GM19025 (cell line): ENCODE measurements around the gene FTO.
"Not testable (repeated sequence)": the region's sequence is repeated elsewhere in the genome, so short reads cannot be mapped to it uniquely, and the experiment has no call there.

Experiments used
- ATAC-seq: cut with Tn5 transposase; IDR thresholded peaks from one replicate; pipeline ENCODE4 v1.9.1; 2021; ENCODE audit warnings: mild to moderate bottlenecking, low read depth, moderate library complexity; ENCODE audit not compliant: unreplicated experiment

Gene FTO

DNA sequence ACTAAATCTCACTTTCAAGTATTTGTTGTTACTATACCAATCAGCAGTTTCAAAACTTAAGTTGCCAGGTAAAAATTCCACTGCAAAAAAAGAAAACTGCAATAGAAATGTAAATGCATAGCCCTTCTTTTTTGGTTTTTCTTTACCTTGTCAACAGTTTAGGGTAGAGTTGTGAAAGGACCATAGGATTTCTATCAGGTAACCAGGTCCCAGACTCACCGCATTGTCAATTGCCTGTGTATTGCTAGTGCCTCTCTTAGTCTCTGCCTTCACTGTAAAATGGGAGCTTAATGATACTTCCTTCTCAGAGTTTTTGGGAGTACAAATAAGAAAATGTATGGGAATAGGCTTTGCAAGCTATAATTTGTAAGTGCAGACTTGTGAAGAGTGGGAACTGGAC lies 145.0 kb downstream of the FTO start:
- no peak for ATAC-seq

DNA sequence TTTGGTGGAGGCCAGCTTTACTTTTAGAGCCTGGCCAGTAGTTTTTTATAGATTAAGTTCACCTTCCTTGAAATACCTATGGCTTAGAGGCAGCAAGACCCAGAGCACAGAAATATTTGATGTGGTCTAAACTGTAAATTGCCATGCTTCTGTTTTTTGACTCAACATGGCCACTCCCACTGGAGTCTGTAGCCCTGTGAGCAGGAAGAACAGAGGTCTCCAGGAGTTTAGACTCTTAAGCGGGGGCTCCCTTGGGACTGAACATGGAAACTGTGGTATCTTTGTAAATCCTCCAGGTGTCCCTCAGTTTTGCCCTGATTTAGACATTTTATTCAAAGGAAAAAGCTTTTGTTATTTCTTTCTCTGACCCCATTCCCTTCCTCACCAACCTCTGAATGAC lies 145.6 kb downstream of the FTO start:
- no peak for ATAC-seq

DNA sequence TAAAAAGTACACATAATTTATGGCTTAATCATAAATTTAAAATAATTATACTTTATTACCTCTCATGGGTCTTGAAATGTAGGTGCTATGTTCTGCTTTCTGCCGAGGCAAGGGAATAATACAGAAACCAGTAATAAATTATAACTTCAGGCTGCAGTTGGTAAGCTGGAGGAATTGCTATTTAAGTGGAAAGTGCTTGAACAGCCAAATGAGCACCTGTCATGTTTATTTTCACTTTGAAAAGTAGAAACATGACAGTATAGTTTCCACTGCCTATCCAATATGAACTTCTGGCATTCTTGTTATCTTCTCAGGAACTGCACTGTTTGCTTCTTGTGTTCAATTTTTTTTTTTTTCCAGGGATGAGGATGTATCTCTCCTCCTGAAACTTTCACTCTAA lies 146.0 kb downstream of the FTO start:
- no peak for ATAC-seq

DNA sequence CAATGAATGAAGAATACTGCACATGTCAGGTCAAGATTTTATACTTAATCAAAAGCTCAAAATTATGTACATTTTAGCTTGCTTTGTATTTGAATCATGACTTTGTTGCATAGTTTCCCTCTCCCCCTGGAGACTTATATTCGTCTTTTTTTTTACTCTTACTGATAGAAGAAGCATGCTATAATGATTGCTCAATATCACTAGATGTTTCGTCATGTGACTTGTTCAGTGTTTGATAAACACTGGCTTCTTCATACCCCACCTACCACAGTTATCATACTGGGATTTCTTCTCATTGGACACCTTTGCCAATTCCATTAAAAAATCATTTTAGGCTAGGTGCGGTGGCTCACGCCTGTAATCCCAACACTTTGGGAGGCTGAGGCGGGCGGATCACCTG lies 148.7 kb downstream of the FTO start:
- no peak for ATAC-seq

DNA sequence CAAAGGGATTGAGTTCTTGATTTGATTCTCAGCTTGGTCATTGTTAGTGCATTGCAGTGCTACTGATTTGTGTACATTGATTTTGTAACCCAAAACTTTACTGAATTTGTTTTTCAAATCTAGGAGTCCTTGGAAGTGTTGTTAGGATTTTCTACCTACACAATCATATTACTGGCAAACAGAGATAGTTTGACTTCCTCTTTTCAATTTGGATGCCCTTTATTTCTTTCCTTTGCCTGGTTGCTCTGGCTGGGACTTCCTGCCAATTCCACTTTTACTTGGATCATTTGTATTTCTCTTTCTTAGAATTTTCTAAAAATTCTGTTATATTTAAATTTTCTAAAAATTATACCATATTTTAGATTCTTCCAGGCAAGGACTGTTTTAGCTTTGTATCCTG lies 151.1 kb downstream of the FTO start:
- no peak for ATAC-seq

DNA sequence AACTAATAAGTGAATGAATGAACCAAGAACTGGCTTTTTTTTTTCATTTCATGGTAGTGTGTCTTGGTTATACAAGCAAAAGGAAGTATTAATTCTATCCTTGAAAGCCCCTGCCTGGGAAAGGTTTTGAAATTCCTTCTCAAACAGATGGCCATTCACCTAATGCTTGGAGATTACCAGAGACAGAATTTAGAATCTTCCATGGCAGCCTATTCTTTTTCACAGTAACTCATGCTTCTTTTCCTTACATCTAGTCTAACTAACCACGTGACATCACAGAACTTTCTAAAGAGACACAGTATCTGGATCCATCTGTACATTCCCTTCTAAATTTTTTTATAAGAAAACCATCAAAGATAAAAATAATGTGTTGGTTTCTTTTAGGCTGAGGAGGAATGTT lies 151.6 kb downstream of the FTO start:
- ATAC-seq = no peak

DNA sequence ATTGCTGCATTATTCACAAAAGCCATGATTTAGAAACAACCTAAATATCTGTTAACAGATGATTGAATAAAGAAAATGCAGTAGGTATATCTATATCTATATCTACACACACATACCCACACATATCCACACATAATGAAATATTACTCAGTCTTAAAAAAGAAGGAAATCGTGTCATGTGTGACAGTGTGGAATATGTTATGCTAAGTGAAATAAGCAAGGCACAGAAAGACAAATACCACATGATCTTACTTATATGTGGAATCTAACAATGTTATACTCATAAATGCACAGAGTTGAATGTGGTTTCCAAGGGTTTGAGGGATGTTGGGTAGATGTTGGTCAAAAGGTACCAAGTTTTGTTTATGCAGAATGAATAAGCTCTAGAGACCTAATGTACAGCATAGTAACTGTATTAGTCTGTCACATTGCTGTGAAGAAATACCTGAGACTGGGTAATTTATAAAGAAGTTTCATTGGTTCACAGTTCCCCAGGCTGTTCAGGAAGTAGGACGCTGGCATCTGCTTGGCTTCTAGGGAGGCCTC lies 156.1 kb downstream of the FTO start:
- no peak for ATAC-seq

DNA sequence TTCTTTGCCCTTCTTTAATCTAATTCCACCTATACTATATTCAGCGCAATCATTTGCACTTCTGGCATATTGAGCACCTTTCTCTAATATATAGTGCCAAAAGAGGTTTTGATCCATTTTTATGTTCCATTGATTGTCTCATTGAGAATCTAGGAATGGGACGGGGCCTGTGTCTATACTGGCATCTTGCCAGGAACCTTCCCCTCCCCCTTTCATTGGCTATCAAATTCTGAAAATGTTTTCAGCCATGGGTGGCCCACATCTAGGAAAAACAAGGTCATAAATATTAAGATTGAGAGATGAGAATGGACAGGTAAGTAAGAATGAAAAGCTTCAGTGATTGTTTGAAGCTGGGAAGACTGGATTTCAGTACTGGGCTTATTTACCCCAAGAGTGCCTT lies 159.9 kb downstream of the FTO start:
- ATAC-seq = no peak

DNA sequence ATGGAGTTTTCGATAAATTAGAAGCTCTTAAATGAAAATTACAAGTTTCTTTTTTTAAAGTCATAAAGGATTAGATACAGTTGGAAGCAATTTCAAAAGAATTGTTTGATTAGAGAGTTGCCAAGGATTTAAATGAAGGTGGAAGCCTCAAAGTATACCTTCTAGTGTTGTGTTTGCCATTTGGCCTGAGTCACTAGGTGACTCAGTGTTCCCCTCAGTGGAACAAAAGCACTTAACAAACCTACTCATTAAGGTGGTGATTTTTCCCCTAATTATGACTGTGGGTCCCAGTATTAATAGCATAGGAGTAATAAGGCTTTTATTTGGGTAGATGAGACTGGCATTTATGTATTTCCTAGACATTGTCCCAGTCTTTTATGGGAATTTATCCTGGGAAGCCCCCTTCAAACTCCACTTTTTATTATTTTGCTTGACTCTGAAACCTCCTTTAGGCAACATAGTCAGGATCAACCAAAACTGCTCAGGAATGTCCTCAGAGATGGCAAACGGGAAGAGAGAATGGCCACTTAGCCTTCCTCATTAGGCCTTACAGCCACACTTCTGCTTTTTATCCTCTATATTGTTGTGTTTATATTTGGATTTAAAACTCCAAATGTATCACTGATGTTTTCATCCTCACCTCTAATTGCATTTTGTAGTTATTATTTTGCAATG lies 161.0 kb downstream of the FTO start:
- no peak for ATAC-seq

DNA sequence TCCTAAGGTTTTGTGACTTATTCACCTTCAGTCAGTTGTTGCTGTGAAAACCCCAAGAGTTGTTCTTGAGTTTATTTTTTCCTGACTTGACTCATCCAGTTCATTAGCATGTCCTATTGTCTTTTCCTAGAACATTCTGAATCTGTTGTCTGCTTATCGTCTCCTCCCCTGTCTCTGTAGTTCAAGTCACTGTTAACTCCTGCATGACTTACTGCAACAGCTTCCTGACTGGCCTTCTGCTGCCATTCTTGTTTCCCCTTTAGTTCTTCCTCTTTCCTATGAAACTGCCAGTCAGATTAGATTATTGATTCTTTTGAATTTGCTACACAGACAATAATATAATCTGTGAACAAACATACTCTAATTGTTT lies 161.5 kb downstream of the FTO start:
- no peak for ATAC-seq

DNA sequence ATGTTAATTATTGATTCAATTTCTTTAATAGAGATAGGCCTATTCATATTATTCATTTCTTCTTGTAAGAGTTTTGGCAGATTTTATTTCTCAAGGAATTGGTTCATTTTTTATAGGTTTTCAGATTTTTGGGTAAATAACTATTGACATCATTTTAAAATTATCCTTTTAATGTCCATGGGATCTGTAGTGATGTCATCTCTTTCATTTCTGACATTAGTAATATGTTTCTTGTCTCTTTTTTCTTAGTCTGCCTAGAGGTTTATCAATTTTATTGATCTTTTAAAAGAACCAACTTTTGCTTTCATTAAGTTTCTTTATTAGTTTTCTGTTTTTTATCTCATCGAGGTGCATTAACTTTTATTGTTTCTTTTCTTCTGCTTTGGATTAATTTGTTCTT lies 162.6 kb downstream of the FTO start:
- no peak for ATAC-seq

DNA sequence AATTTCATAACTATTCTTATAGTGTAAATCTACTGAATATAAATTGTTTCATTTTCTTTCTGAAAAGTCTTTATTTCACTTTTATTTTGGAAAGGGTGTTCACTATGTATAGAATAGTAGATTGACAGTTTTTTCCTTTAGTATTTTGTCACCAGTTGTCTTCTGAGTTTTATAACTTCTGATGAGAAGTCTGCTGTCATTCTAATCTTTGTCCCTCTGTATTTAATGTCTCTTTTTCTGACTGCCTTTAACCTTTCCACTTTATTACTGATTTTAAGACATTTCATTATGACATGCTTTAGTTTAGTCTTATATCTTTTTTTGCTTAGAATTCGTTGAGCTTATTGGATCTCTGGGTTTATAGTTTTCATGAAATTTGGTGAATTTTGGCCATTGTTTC lies 166.9 kb downstream of the FTO start:
- no peak for ATAC-seq

DNA sequence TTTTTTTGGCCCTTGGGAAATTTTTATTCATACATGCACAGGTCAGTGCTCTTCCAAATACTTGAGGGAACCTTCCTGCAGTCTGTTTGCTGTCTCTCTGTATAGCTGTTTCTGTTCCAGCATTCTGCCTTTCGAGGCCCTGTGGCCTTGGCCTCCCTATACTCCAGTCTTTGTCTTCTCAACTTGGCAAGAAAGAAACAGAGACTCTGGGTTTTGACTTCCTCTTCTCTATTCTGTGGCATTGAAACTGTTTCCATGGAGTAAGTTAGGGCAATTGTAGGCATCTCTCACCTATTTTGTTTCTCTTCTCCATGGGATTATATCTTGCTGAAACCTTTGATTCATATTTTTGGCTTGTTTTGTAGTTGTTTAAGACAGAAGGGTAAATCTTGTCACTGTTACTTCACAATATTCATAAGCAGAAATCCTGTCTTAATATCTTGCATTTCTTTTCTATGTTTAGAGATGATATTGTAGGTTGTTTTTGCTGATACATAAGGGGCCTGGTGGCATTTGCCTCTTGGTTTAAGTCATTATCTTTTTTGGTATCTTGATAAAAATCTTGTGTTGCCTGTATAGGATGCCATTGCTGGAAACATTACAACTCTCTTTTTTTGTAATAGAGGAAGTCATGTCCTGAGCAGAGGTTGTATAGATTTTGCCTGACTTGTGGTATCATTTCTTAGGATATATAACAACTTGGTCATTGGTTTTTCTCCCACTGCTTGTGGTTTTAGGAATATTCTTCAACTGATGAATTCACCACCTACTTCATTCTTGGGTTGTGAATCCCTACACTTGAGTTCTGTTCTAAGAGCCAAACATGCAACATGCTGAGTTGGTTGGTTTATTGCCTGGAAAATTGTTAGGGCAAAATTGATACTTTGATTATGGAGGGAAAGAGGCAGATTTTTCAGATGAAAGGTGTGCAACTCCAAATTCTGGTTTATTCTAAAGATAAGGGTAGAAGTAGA lies 168.6 kb downstream of the FTO start:
- ATAC-seq = no peak

DNA sequence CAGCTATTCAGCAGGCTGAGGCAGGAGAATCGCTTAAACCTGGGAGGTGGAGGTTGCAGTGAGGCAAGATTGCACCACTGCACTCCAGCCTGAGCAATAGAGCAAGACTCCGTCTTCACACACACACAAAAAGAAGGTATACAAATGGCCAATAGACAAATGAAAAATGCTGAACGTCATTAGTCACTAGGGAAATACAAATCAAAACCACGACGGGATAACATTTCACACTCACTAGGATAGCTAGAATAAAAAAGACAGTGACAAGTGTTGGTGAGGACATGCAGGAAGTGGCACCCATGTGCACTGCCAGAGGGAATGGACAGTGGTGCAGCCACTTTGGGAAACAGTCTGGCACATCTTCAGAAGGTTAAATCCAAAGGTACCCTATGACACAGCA lies 172.9 kb downstream of the FTO start:
- no peak for ATAC-seq

DNA sequence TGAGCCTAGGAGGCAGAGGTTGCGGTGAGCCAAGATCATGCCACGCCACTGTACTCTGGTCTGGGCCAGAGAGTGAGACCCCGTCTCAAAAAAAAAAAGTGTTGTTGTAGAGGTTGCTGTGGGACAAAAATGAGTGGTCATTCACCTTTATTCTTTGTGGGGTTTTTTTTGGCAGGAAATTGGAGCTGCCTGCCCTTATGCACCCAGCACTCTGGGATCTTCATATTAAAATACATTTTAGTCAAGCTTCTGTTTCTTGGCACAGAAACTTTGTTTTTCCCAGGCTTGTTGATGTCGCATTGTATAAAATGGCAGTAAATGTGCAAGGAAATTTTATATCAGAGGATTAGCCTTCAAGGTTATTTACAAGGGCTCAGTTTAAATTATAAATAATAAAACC lies 174.3 kb downstream of the FTO start:
- no peak for ATAC-seq

DNA sequence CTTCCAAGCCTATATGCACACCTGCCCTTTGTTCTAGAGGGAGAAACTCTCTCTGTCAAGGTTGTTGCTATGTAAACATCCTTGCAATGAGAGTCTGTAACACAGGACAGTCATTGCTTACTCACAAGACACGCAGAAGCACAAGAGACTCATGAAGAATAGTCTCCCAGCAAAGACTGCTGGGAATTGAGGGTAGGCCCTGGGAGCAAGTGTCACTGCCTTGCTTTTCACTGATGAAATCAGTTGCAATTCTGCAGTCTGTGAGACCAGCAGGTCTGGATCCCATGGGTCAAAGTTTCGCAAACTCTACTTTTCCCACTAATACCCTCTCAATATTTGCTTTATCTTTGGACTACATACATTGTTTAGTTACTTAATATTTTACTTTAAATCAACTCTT lies 177.4 kb downstream of the FTO start:
- no peak for ATAC-seq

DNA sequence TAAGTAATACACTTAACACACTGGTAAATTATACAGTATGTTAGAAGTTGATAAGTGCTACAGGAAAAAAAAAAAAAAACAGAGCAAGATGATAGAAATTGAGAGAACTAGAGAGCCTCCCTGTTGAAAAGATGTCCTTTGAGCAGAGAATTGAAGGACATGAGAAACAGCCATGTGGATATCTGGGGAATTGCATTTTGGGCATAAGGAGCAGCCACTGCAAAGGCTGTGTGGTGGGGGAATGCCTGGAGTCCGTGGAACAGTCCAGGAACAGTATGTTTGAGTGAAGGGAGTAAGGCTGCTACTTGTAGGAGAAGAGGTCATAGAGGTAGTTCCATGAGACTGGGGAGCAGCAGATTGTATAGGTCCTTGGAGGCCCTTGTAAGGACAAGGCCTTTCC lies 178.4 kb downstream of the FTO start:
- ATAC-seq = no peak

DNA sequence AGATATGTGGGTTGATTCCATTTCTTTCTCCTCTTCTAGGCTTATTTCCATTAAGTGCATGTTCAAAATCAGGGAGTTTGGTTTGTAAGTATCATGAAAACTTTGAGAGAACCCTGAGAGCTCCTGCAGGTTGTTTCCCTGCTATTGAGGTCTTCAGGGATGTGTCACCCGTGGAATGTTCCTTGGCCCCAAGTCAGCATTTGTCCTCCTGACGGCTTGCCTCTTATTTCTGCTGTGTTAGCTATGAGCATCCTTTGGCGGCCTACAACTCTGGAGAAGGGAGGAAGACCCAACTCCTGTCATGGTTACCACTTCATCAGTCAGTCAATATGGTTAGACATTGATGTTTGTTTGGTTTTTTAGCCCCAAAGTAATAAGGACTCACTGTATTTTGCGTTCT lies 180.8 kb downstream of the FTO start:
- no peak for ATAC-seq

DNA sequence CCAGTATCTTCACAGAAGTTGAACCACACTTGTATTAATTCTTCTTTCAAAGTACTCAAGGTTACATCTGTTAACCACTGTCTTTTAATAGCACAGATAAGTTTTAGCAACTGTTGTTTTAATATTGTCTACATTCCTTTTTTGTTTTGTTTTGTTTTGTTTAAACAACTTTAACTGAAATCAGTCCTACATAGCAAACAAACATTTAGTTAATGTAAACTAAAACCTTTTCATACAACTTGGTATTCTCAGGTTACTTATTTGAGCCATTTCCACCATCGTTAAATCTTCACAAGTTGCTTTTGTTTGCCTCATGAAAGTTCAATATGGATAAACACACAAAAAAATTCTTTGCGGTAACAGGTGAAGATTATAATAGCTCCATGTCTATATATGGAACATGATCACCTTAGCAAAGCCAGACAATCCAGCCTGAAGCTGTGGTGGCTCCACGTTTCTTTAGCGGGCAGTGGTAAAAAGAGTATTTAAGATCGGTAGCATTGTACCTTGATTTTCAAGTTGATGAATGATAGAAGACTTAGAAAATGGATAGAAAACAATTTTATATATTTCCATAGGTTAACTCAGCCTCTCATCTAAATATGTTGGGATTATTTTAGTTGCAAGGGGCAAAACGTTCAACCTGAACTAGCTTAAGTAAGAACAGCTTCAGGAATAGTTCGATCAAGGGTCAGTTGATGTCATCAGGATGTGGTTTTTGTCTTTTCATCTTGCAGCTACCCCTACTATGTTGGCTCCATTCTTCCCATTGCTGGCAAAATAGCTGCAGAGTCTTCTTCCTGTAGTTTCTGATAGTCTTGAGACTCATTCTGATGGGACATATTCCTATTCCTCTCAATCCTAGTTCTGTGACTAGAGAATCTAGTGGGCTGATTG lies 182.8 kb downstream of the FTO start:
- ATAC-seq = no peak

DNA sequence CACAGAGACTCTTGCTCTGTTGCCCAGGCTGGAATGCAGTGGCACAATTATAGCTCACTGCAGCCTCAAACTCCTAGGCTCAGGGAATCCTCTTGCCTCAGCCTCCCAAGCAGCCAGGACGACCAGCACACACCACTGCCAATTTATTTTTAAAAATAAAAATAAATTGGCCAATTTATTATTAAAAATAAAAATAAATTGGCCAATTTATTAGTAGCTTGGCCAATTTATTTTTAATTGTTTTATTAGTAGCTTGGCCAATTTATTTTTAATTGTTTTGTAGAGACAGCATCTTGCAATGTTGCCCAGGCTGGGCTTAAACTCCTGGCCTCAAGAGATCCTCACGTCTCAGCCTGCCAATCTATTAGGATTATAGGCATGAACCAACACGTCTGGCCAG lies 184.3 kb downstream of the FTO start:
- ATAC-seq = no peak

DNA sequence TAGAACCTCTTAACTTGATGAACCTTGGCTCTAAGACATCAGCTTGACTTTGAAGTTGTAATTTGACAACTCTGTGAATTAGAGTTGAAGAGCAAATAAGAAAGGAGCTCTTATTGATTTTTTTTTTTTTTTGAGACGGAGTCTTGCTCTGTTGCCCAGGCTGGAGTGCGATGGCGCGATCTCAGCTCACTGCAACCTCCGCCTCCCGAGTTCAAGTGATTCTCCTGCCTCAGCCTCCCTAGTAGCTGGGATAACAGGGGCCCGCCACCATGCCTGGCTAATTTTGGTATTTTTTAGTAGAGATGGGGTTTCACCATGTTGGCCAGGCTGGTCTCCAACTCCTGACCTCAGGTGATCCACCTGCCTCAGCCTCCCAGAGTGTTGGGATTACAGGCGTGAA lies 186.9 kb downstream of the FTO start:
- ATAC-seq = not testable (repeated sequence)
